Activated CD4-positive, CD25-positive, alpha-beta regulatory T cell treated with anti-CD3 and anti-CD28 coated beads, Interleukin-2, amount 50 U/mL, for 72 hours (primary cell): ENCODE data around the gene OVAAL.

Source experiments
- DNase-seq: peaks from one replicate; pipeline ENCODE4 v3.0.0; 2021

OVAAL gene

GRCh38 chr1:180609643-180610555 is 51.1 kb downstream of the OVAAL start:
- no peak for DNase-seq

DNA sequence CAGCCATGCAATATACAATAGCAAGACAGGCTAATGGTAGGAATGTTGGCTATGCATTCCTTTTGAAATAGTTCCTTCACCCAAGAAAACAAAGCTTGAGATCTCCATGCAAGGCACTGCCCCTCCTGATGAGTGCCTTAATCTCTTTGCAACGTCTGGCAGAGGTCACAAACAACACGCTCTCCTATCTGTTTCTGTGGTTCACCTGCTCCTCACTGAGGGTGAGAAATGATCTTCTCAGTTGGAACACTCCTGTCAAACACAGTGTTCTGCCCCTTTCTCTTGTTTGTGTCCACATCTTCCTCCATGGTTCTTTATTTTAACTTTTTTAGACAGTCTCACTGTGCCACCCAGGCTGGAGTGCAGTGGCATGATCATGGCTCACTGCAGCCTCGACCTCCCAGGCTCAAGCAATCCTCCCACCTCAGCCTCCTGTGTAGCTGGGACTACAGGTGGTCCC is 51.8 kb downstream of the OVAAL start:
- DNase-seq, result no peak

GRCh38 chr1:180611016-180611930 is 52.5 kb downstream of the OVAAL start:
- DNase-seq, result no peak

GRCh38 chr1:180612632-180613031 is 53.9 kb downstream of the OVAAL start:
- no peak for DNase-seq

- DNase-seq, result no peak
Measured at GRCh38 chr1:180614730-180615129, 56.0 kb downstream of the OVAAL start.

- DNase-seq, result no peak
Measured at GRCh38 chr1:180615493-180616290, 56.9 kb downstream of the OVAAL start.
